ENCODE measurements around the gene ACAD10. TPM values are rescaled to one million over a fixed set of nuclear protein-coding genes. Genes with fewer than 3 reads are reported as not detected.

The ACAD10 gene
- total RNA-seq, 1 experiment from 2014 or later, result 25.3 TPM

- no peaks in the 10 kb centered on the region for H3K4me1 ChIP-seq (ENCODE audit: control insufficient read depth in 1 of 2, insufficient read depth in 2 of 2, low read length in 2 of 2)
- peaks cover 19 to 31% of the 10 kb centered on the region in 2 experiments for H3K36me3 ChIP-seq (ENCODE audit: control insufficient read depth in 1 of 2, insufficient read depth in 2 of 2, low read length in 2 of 2)
- no peak overlapping the region for H3K4me2 ChIP-seq (ENCODE audit: low read length)
- H3K27ac ChIP-seq (ENCODE audit: low read depth, low read length), result no peak overlapping the region
- no peaks in the 10 kb centered on the region for H3K79me2 ChIP-seq (ENCODE audit: insufficient read depth, low read length)
- no peak overlapping the region for H2AFZ ChIP-seq (ENCODE audit: low read depth, low read length, poor library complexity, severe bottlenecking)
- DNase-seq (ENCODE audit: low read depth, low spot score), result no peak
- H3K9me2 ChIP-seq (ENCODE audit: insufficient read depth), result no peaks in the 10 kb centered on the region
- intact Hi-C loops (cut with micrococcal nuclease), result no loop called here
- POLR2A ChIA-PET, result no interaction called here
- ATAC-seq, result no peak
- CTCF ChIA-PET, result no interaction called here
- H4K20me1 ChIP-seq (ENCODE audit: insufficient read depth), result no peaks in the 10 kb centered on the region
- TF ChIP-seq POLR2AphosphoS5 (IDR thresholded peaks at IDR 0.05; ENCODE audit: low read depth, low read length), result no peak
- TF ChIP-seq ZFX (IDR thresholded peaks at IDR 0.05), result no peak
- no peak for TF ChIP-seq ELF1 (IDR thresholded peaks at IDR 0.05; ENCODE audit: borderline replicate concordance, low read depth)
- no peak for TF ChIP-seq SRF (IDR thresholded peaks at IDR 0.05; ENCODE audit: low read depth)
- TF ChIP-seq REST (IDR thresholded peaks at IDR 0.05; ENCODE audit: low read depth), result no peak
- no peak for TF ChIP-seq ZBTB33 (IDR thresholded peaks at IDR 0.05; ENCODE audit: extremely low read depth, insufficient replicate concordance, low read length)
- TF ChIP-seq EZH2 (IDR thresholded peaks at IDR 0.05), result no peak
- TF ChIP-seq RAD21 (IDR thresholded peaks at IDR 0.05; ENCODE audit: low read depth), result no peak
- TF ChIP-seq SIN3A (IDR thresholded peaks at IDR 0.05; ENCODE audit: low read depth), result no peak
- no peak for TF ChIP-seq ATF3 (IDR thresholded peaks at IDR 0.05)
- no peak for TF ChIP-seq ZNF274 (IDR thresholded peaks at IDR 0.05; ENCODE audit: low read depth, low read length)
- TF ChIP-seq JUND (IDR thresholded peaks at IDR 0.05), result no peak
- TF ChIP-seq POLR2A (IDR thresholded peaks at IDR 0.05; ENCODE audit: borderline replicate concordance, extremely low read depth, insufficient read depth, insufficient read length), result no peak
- no peak for TF ChIP-seq MAX (IDR thresholded peaks at IDR 0.05)
- TF ChIP-seq CEBPB (IDR thresholded peaks at IDR 0.05; ENCODE audit: low read depth), result no peak
- no peak for TF ChIP-seq FOSL1 (IDR thresholded peaks at IDR 0.05; ENCODE audit: low read depth)
- no peak for TF ChIP-seq EGR1 (IDR thresholded peaks at IDR 0.05; ENCODE audit: low read depth)
- no peaks in the 10 kb centered on the region for H3K9me3 ChIP-seq (ENCODE audit: control insufficient read depth in 1 of 2, insufficient read depth in 1 of 2, low read depth in 1 of 2, low read length in 2 of 2)
- no peak overlapping the region for H3K9ac ChIP-seq (ENCODE audit: low read length)
- no TSS peak for BruUV-seq (replicated peaks)
- H3K27me3 ChIP-seq (ENCODE audit: insufficient read depth, low read length), result no peaks in the 10 kb centered on the region
- H3K4me3 ChIP-seq (replicated peaks in 1 of 2; ENCODE audit: low read depth in 1 of 2, low read length in 2 of 2), result no peak overlapping the region
- RAD21 ChIA-PET (ENCODE audit: low non-redundant PET in 1 of 2, low total read pairs in 2 of 2, uncharacterized antibody in 2 of 2, unreplicated experiment in 2 of 2), result no interaction called here
Measured at GRCh38 chr12:111655356-111655755, 30.5 kb upstream of the ACAD10 start.

All from HCT116 (cell line).